Germinal center (tissue), 1 donor: Measurements from ENCODE around the gene TDG.
"Not testable (repeated sequence)": the region's sequence is repeated elsewhere in the genome, so short reads cannot be mapped to it uniquely, and the experiment has no call there.

Experiments used
- DNase-seq: peaks from one replicate; pipeline ENCODE4 v3.0.0; 2012; ENCODE audit warnings: mixed read lengths, low spot score

The TDG gene

GRCh38 chr12:103960616-103961227 is 5.0 kb upstream of the TDG start:
- DNase-seq, result no peak

GRCh38 chr12:103962493-103962892 is 3.2 kb upstream of the TDG start:
- DNase-seq, result no peak

- DNase-seq, result no peak
Observed at GRCh38 chr12:103964805-103965204, 867 bp upstream of the TDG start.

GRCh38 chr12:103965255-103965589 is 450 bp upstream of the TDG start:
- DNase-seq, result no peak

- no peak for DNase-seq
Observed at GRCh38 chr12:103966736-103967135, 1.1 kb downstream of the TDG start.

GRCh38 chr12:103969391-103969790 is 3.7 kb downstream of the TDG start:
- DNase-seq, result no peak

- DNase-seq, result no peak
Observed at GRCh38 chr12:103973909-103974308, 8.2 kb downstream of the TDG start.

GRCh38 chr12:103975368-103975767 is 9.7 kb downstream of the TDG start:
- DNase-seq, result no peak

GRCh38 chr12:103978384-103978982 is 12.8 kb downstream of the TDG start:
- DNase-seq, result peak; percentile 6

GRCh38 chr12:103986829-103987228 is 21.2 kb downstream of the TDG start:
- no peak for DNase-seq

- no peak for DNase-seq
Observed at GRCh38 chr12:103994235-103994634, 28.6 kb downstream of the TDG start.

GRCh38 chr12:103996595-103996994 is 30.9 kb downstream of the TDG start:
- DNase-seq, result no peak

- DNase-seq, result no peak
Observed at GRCh38 chr12:103997286-103997900, 31.7 kb downstream of the TDG start.

GRCh38 chr12:103998976-103999375 is 33.3 kb downstream of the TDG start:
- no peak for DNase-seq

- no peak for DNase-seq
Observed at GRCh38 chr12:104000807-104001434, 35.2 kb downstream of the TDG start.

GRCh38 chr12:104002686-104003085 is 37.0 kb downstream of the TDG start:
- DNase-seq, result no peak

GRCh38 chr12:104003596-104003995 is 37.9 kb downstream of the TDG start:
- DNase-seq, result no peak

- no peak for DNase-seq
Observed at GRCh38 chr12:104006929-104007328, 41.3 kb downstream of the TDG start.

- no peak for DNase-seq
Observed at GRCh38 chr12:104010121-104010520, 44.4 kb downstream of the TDG start.

GRCh38 chr12:104010606-104011169 is 45.0 kb downstream of the TDG start:
- no peak for DNase-seq

- DNase-seq, result no peak
Observed at GRCh38 chr12:104011253-104011652, 45.6 kb downstream of the TDG start.

- no peak for DNase-seq
Observed at GRCh38 chr12:104012331-104012730, 46.7 kb downstream of the TDG start.

- DNase-seq, result not testable (repeated sequence)
Observed at GRCh38 chr12:104021862-104022261, 56.2 kb downstream of the TDG start.
